Lower lobe of right lung (tissue), 2 donors: Measurements from ENCODE around the gene ARID3B. TPM values are rescaled to one million over a fixed set of nuclear protein-coding genes. Genes with fewer than 3 reads are reported as not detected.

ENCODE experiments used
- ATAC-seq, 2 donors: fragments of 200-7000 bp; cut with Tn5 transposase; one replicate each; pipeline ENCODE4 v1.9.1; 2020 to 2022; ENCODE audit warnings: mild to moderate bottlenecking in 2 of 2, moderate library complexity in 2 of 2
- DNase-seq: peaks from one replicate; pipeline ENCODE4 v3.0.0-alpha.2; 2020
- H3K27ac ChIP-seq: fragments of 200-600 bp; one replicate; pipeline ENCODE4 v1.8.0; 2022
- H3K27me3 ChIP-seq: fragments of 200-600 bp; one replicate; pipeline ENCODE4 v1.8.0; 2022; ENCODE audit warnings: low read depth
- H3K36me3 ChIP-seq: fragments of 200-600 bp; one replicate; pipeline ENCODE4 v1.8.0; 2022; ENCODE audit warnings: mild to moderate bottlenecking
- H3K4me1 ChIP-seq: fragments of 200-600 bp; one replicate; pipeline ENCODE4 v1.8.0; 2022
- H3K4me3 ChIP-seq: fragments of 200-600 bp; one replicate; pipeline ENCODE4 v1.8.0; 2022; ENCODE audit warnings: mild to moderate bottlenecking
- H3K9me3 ChIP-seq: fragments of 200-600 bp; one replicate; pipeline ENCODE4 v1.8.0; 2022
- intact Hi-C: fragments of 100-400 bp; cut with DNase I; formaldehyde crosslinking; loops from one replicate; pipeline ENCODE4 v1.11.0; 2022
- total RNA-seq: library from RNA; stranded (reverse); fragmentation: NEBNext Ultra II Directional; extraction: Animal tissue kit (Norgen Biotek cat#: 25700); gene quantifications from one replicate; pipeline ENCODE4 v1.2.1, GENCODE V29; 2021
- TF ChIP-seq, protein P1 (sequence below): fragments of 200-600 bp; IDR thresholded peaks from one replicate; pipeline ENCODE4 v1.8.0; 2022; ENCODE audit warnings: antibody characterized with exemption, mild to moderate bottlenecking
- donor health status: DM: no; HTN: yes; CAD: no; lungs with severe emphysema.

ARID3B gene
- total RNA-seq, 1 donor from 2014 or later = 11.1 TPM

DNA sequence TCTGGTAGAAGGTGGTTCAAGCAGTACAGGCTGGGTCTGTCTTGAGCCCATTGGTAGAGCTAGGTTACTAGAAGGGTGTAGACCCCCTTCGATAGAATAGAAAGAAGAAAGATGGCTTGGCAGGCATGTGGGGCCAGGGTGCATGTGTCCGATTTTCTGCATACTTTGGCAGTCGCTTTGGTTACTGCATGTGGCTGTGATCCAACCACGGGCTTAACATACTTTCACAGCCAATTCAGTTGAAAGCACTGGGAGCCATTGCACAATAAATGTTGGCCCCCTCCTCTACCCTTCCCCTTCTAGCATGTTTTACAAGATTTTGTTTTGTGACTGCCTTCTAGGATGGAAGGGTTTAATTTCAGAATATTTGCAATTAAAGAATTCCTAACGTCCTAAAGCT, 7.2 kb downstream of the ARID3B start:
- Histone ChIP-seq H3K9me3 (no peaks in the 10 kb centered on the region), H3K36me3 (peaks cover 42% of the 10 kb centered on the region), H3K4me1 (peaks cover 45% of the 10 kb centered on the region), H3K27me3 (no peaks in the 10 kb centered on the region), H3K27ac (no peak overlapping the region), H3K4me3 (no peak overlapping the region)
- no peak for DNase-seq
- TF ChIP-seq, protein P1, sequence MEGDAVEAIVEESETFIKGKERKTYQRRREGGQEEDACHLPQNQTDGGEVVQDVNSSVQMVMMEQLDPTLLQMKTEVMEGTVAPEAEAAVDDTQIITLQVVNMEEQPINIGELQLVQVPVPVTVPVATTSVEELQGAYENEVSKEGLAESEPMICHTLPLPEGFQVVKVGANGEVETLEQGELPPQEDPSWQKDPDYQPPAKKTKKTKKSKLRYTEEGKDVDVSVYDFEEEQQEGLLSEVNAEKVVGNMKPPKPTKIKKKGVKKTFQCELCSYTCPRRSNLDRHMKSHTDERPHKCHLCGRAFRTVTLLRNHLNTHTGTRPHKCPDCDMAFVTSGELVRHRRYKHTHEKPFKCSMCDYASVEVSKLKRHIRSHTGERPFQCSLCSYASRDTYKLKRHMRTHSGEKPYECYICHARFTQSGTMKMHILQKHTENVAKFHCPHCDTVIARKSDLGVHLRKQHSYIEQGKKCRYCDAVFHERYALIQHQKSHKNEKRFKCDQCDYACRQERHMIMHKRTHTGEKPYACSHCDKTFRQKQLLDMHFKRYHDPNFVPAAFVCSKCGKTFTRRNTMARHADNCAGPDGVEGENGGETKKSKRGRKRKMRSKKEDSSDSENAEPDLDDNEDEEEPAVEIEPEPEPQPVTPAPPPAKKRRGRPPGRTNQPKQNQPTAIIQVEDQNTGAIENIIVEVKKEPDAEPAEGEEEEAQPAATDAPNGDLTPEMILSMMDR = no peak
- ATAC-seq = no peak
- intact Hi-C loops = no loop called here

DNA sequence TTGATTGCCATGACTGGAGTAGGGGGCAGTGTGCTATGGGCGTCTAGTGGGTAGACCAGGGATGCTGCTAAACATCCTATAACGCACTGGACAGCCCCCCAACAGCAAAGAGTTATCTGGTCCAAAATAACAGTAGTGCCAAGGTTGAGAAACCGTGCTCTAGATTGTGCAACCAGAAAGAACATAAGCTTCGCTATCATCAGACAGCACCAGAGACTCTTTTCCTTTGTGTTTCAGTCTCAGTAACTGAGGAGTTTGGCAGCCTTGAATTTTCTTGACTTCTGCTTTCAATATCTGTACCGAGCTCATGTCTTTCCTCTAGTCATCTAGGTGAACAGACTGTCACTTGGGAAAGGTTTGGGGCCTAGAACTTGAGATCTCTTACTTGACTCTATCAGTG, 8.8 kb downstream of the ARID3B start:
- no peak for ATAC-seq
- H3K4me1 ChIP-seq = peaks cover 39% of the 10 kb centered on the region
- no peaks in the 10 kb centered on the region for H3K27me3 ChIP-seq
- no peak for DNase-seq
- H3K9me3 ChIP-seq = no peaks in the 10 kb centered on the region
- H3K4me3 ChIP-seq = no peak overlapping the region
- intact Hi-C loops = no loop called here
- peaks cover 38% of the 10 kb centered on the region for H3K36me3 ChIP-seq
- TF ChIP-seq, protein P1 = no peak
- no peak overlapping the region for H3K27ac ChIP-seq

DNA sequence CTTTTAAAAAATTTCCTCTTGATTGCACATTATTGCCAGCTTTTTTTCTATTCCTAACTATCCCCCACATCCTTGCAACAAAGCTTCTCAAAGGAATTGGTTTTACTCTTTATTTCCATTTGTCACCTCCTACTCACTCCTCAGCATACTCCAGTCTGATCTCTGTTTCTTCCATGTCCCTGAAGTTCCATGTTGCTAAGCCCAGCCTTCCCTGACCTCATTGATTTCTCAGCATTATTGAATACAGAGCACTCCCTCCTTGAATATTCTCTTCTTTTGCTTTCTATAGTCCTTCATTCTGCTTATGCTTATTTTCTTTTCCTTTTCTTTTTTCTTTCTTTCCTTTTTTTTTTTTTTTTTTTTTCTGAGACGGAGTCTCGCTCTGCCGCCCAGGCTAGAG, 10.7 kb downstream of the ARID3B start:
- no peak overlapping the region for H3K4me3 ChIP-seq
- ATAC-seq = no peak
- TF ChIP-seq, protein P1 = no peak
- intact Hi-C loops = no loop called here
- H3K9me3 ChIP-seq = no peaks in the 10 kb centered on the region
- H3K27me3 ChIP-seq = no peaks in the 10 kb centered on the region
- no peak for DNase-seq
- H3K4me1 ChIP-seq = peaks cover 20% of the 10 kb centered on the region
- H3K36me3 ChIP-seq = peaks cover 39% of the 10 kb centered on the region
- no peak overlapping the region for H3K27ac ChIP-seq

DNA sequence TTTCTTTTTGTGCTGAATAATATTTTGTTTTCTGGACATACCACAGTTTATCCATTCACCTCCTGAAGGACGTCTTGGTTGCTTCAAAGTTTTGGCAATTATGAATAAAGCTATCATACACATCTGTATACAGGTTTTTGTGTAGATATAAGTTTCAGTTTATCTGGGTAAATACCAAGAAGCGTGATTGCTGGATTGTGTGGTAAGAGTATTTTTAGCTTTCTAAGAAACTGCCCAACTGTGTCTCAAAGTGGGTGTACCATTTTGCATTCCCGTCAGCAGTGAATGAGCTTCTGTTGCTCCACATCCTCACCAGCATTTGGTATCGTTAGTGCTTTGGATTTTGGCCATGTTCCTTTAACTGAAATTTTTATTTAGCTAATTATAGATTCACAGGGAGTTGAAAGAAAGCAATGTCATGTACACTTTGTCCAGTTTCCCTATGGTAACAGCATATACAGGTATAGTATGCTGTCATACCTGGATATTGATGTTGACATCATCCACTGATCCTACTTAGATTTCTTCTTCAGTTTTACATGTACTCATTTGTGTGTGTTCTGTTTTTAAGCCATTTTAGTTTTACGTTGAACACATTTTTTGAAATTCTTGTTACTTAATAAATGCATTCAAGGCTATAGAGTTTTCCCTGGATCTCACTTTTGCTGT, 11.9 kb downstream of the ARID3B start:
- intact Hi-C loops = no loop called here
- ATAC-seq = no peak
- TF ChIP-seq, protein P1 = no peak
- Histone ChIP-seq H3K27me3 (no peaks in the 10 kb centered on the region), H3K4me3 (no peak overlapping the region), H3K4me1 (peaks cover 8% of the 10 kb centered on the region), H3K9me3 (no peaks in the 10 kb centered on the region), H3K36me3 (peaks cover 39% of the 10 kb centered on the region), H3K27ac (no peak overlapping the region)
- DNase-seq = no peak

- H3K9me3 ChIP-seq = no peaks in the 10 kb centered on the region
- H3K27ac ChIP-seq = no peak overlapping the region
- DNase-seq (no peak), ATAC-seq (no peak)
- intact Hi-C loops = no loop called here
- H3K4me3 ChIP-seq = no peak overlapping the region
- peaks cover 43% of the 10 kb centered on the region for H3K36me3 ChIP-seq
- H3K4me1 ChIP-seq = no peaks in the 10 kb centered on the region
- TF ChIP-seq, protein P1 = no peak
- H3K27me3 ChIP-seq = no peaks in the 10 kb centered on the region
Observed at GRCh38 chr15:74555192-74555591, 14.2 kb downstream of the ARID3B start.
